Stimulated activated naive CD8-positive, alpha-beta T cell treated with anti-CD3 and anti-CD28 coated beads, Interleukin-15, Interleukin-2, amounts not matched to agents 100 ng/mL and 50 ng/mL, for 24 hours (primary cell): Measurements from ENCODE around the gene OR10A6.

ENCODE experiments used
- H3K27ac Mint-ChIP-seq: one replicate; pipeline ENCODE4 v1.8.0; 2021; ENCODE audit warnings: mild to moderate bottlenecking, mixed read lengths
- H3K27me3 Mint-ChIP-seq: one replicate; pipeline ENCODE4 v1.8.0; 2021; ENCODE audit warnings: mixed read lengths
- H3K36me3 Mint-ChIP-seq: one replicate; pipeline ENCODE4 v1.8.0; 2021; ENCODE audit warnings: low read depth, mixed read lengths
- H3K4me1 Mint-ChIP-seq: one replicate; pipeline ENCODE4 v1.8.0; 2021; ENCODE audit warnings: low read depth, mixed read lengths
- H3K4me3 Mint-ChIP-seq: one replicate; pipeline ENCODE4 v1.8.0; 2021; ENCODE audit warnings: mild to moderate bottlenecking, mixed read lengths
- H3K9me3 Mint-ChIP-seq: one replicate; pipeline ENCODE4 v1.8.0; 2021; ENCODE audit warnings: mixed read lengths

The OR10A6 gene

GRCh38 chr11:7901319-7901854 is 29.7 kb downstream of the OR10A6 start:
- H3K36me3 Mint-ChIP-seq, result no peaks in the 10 kb centered on the region
- H3K4me1 Mint-ChIP-seq, result no peaks in the 10 kb centered on the region
- H3K27me3 Mint-ChIP-seq, result peaks cover 10% of the 10 kb centered on the region
- H3K4me3 Mint-ChIP-seq, result no peak overlapping the region
- no peaks in the 10 kb centered on the region for H3K9me3 Mint-ChIP-seq
- no peak overlapping the region for H3K27ac Mint-ChIP-seq

GRCh38 chr11:7900686-7901085 is 30.4 kb downstream of the OR10A6 start:
- Mint-ChIP-seq H3K4me1 (no peaks in the 10 kb centered on the region), H3K27me3 (peaks cover 10% of the 10 kb centered on the region), H3K27ac (no peak overlapping the region), H3K4me3 (no peak overlapping the region), H3K36me3 (no peaks in the 10 kb centered on the region), H3K9me3 (no peaks in the 10 kb centered on the region)

GRCh38 chr11:7899418-7899817 is 31.6 kb downstream of the OR10A6 start:
- Mint-ChIP-seq H3K4me1 (no peaks in the 10 kb centered on the region), H3K27me3 (peaks cover 10% of the 10 kb centered on the region), H3K27ac (no peak overlapping the region), H3K9me3 (no peaks in the 10 kb centered on the region), H3K4me3 (no peak overlapping the region), H3K36me3 (no peaks in the 10 kb centered on the region)

- H3K4me3 Mint-ChIP-seq, result no peak overlapping the region
- no peaks in the 10 kb centered on the region for H3K36me3 Mint-ChIP-seq
- no peak overlapping the region for H3K27ac Mint-ChIP-seq
- no peaks in the 10 kb centered on the region for H3K9me3 Mint-ChIP-seq
- peaks cover 10% of the 10 kb centered on the region for H3K27me3 Mint-ChIP-seq
- H3K4me1 Mint-ChIP-seq, result no peaks in the 10 kb centered on the region
These were observed 32.3 kb downstream of the OR10A6 start for GRCh38 chr11:7898666-7899283.

GRCh38 chr11:7896009-7896785 is 34.9 kb downstream of the OR10A6 start:
- no peaks in the 10 kb centered on the region for H3K9me3 Mint-ChIP-seq
- H3K36me3 Mint-ChIP-seq, result no peaks in the 10 kb centered on the region
- no peak overlapping the region for H3K27ac Mint-ChIP-seq
- no peaks in the 10 kb centered on the region for H3K27me3 Mint-ChIP-seq
- no peak overlapping the region for H3K4me3 Mint-ChIP-seq
- no peaks in the 10 kb centered on the region for H3K4me1 Mint-ChIP-seq

- H3K27me3 Mint-ChIP-seq, result no peaks in the 10 kb centered on the region
- no peaks in the 10 kb centered on the region for H3K9me3 Mint-ChIP-seq
- no peak overlapping the region for H3K27ac Mint-ChIP-seq
- H3K4me1 Mint-ChIP-seq, result peaks cover 5% of the 10 kb centered on the region
- no peak overlapping the region for H3K4me3 Mint-ChIP-seq
- H3K36me3 Mint-ChIP-seq, result no peaks in the 10 kb centered on the region
These were observed 36.8 kb downstream of the OR10A6 start for GRCh38 chr11:7894251-7894650.

GRCh38 chr11:7893796-7894195 is 37.3 kb downstream of the OR10A6 start:
- H3K9me3 Mint-ChIP-seq, result no peaks in the 10 kb centered on the region
- H3K4me3 Mint-ChIP-seq, result no peak overlapping the region
- no peak overlapping the region for H3K27ac Mint-ChIP-seq
- peaks cover 5% of the 10 kb centered on the region for H3K4me1 Mint-ChIP-seq
- no peaks in the 10 kb centered on the region for H3K27me3 Mint-ChIP-seq
- no peaks in the 10 kb centered on the region for H3K36me3 Mint-ChIP-seq

GRCh38 chr11:7892840-7893254 is 38.2 kb downstream of the OR10A6 start:
- Mint-ChIP-seq H3K27ac (no peak overlapping the region), H3K36me3 (no peaks in the 10 kb centered on the region), H3K4me1 (peaks cover 5% of the 10 kb centered on the region), H3K9me3 (no peaks in the 10 kb centered on the region), H3K4me3 (no peak overlapping the region), H3K27me3 (no peaks in the 10 kb centered on the region)

- no peak overlapping the region for H3K27ac Mint-ChIP-seq
- H3K36me3 Mint-ChIP-seq, result no peaks in the 10 kb centered on the region
- H3K9me3 Mint-ChIP-seq, result no peaks in the 10 kb centered on the region
- no peaks in the 10 kb centered on the region for H3K27me3 Mint-ChIP-seq
- H3K4me3 Mint-ChIP-seq, result no peak overlapping the region
- peaks cover 5% of the 10 kb centered on the region for H3K4me1 Mint-ChIP-seq
These were observed 38.9 kb downstream of the OR10A6 start for GRCh38 chr11:7892059-7892699.

GRCh38 chr11:7890417-7891172 is 40.5 kb downstream of the OR10A6 start:
- H3K27ac Mint-ChIP-seq, result no peak overlapping the region
- H3K4me3 Mint-ChIP-seq, result no peak overlapping the region

GRCh38 chr11:7889985-7890384 is 41.1 kb downstream of the OR10A6 start:
- Mint-ChIP-seq H3K9me3 (no peaks in the 10 kb centered on the region), H3K27me3 (no peaks in the 10 kb centered on the region), H3K36me3 (no peaks in the 10 kb centered on the region), H3K27ac (no peak overlapping the region), H3K4me3 (no peak overlapping the region), H3K4me1 (peaks cover 5% of the 10 kb centered on the region)

More at GRCh38 chr11:7890417-7891172, 40.5 kb downstream of the OR10A6 start:
- H3K9me3 Mint-ChIP-seq, result no peaks in the 10 kb centered on the region
- H3K4me1 Mint-ChIP-seq, result peaks cover 5% of the 10 kb centered on the region
- H3K36me3 Mint-ChIP-seq, result no peaks in the 10 kb centered on the region
- no peaks in the 10 kb centered on the region for H3K27me3 Mint-ChIP-seq

GRCh38 chr11:7882860-7883259 is 48.2 kb downstream of the OR10A6 start:
- no peaks in the 10 kb centered on the region for H3K27me3 Mint-ChIP-seq
- no peak overlapping the region for H3K4me3 Mint-ChIP-seq
- no peak overlapping the region for H3K27ac Mint-ChIP-seq
- no peaks in the 10 kb centered on the region for H3K36me3 Mint-ChIP-seq
- no peaks in the 10 kb centered on the region for H3K4me1 Mint-ChIP-seq
- no peaks in the 10 kb centered on the region for H3K9me3 Mint-ChIP-seq
